A673 (cell line): ENCODE results near the gene ADK.

Experiments used
- EZH2 ChIP-seq: fragments of 200-600 bp; sonication (generic); IDR thresholded peaks from 2 replicates; pipeline ENCODE4 v1.6.1; 2017; ENCODE audit warnings: borderline replicate concordance, low read depth, mild to moderate bottlenecking, mixed read lengths, antibody characterized with exemption, low read length; ENCODE audit not compliant: poor library complexity, severe bottlenecking
- TF ChIP-seq, protein P1 (sequence below): fragments of 300-800, 200-600 bp; sonication (generic); conservative IDR thresholded peaks from 2 replicates; pipeline ENCODE4 v1.5.1; 2017; ENCODE audit warnings: low read depth, mild to moderate bottlenecking, antibody characterized with exemption, low read length, moderate library complexity, mixed read lengths

DNA sequence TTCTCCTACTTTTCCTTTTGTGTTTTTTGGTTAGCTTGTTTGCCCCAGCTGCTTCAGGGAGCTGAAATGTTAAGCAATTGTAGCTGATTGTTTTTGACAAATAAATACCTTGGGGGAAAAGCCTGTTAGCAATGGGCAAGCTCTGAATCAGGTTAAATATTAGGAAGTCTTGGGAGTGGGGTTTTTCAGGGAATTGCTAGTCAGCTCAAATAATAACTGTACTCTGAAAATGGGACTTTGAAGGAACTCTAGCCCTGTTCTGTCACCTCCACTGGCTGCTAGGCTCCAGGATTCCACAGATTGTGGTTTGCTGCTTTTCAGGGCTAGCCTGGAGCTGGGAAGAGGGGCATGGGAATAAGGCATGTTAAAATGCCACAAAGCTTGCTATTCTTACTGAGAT, 39.5 kb downstream of the ADK start:
- TF ChIP-seq, protein P1, sequence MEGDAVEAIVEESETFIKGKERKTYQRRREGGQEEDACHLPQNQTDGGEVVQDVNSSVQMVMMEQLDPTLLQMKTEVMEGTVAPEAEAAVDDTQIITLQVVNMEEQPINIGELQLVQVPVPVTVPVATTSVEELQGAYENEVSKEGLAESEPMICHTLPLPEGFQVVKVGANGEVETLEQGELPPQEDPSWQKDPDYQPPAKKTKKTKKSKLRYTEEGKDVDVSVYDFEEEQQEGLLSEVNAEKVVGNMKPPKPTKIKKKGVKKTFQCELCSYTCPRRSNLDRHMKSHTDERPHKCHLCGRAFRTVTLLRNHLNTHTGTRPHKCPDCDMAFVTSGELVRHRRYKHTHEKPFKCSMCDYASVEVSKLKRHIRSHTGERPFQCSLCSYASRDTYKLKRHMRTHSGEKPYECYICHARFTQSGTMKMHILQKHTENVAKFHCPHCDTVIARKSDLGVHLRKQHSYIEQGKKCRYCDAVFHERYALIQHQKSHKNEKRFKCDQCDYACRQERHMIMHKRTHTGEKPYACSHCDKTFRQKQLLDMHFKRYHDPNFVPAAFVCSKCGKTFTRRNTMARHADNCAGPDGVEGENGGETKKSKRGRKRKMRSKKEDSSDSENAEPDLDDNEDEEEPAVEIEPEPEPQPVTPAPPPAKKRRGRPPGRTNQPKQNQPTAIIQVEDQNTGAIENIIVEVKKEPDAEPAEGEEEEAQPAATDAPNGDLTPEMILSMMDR: no peak
- TF ChIP-seq EZH2: no peak
